ENCODE measurements around the gene B3GAT2.

- TF ChIP-seq, protein P1, sequence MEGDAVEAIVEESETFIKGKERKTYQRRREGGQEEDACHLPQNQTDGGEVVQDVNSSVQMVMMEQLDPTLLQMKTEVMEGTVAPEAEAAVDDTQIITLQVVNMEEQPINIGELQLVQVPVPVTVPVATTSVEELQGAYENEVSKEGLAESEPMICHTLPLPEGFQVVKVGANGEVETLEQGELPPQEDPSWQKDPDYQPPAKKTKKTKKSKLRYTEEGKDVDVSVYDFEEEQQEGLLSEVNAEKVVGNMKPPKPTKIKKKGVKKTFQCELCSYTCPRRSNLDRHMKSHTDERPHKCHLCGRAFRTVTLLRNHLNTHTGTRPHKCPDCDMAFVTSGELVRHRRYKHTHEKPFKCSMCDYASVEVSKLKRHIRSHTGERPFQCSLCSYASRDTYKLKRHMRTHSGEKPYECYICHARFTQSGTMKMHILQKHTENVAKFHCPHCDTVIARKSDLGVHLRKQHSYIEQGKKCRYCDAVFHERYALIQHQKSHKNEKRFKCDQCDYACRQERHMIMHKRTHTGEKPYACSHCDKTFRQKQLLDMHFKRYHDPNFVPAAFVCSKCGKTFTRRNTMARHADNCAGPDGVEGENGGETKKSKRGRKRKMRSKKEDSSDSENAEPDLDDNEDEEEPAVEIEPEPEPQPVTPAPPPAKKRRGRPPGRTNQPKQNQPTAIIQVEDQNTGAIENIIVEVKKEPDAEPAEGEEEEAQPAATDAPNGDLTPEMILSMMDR (conservative IDR thresholded peaks at IDR 0.05; ENCODE audit: low read length) = no peak
- TF ChIP-seq EZH2phosphoT487 (IDR thresholded peaks at IDR 0.05; ENCODE audit: borderline replicate concordance, low read depth, low read length) = no peak
Observed at GRCh38 chr6:70860045-70860444, 96.8 kb downstream of the B3GAT2 start.
